NCI-H345 treated with DMSO at 0.1 percent for 48 hours (cell line): Measurements from ENCODE around the gene UGCG.
A peak's percentile ranks its signal among the peaks of the same experiment; 100 is the strongest.
"Not testable (repeated sequence)": the region's sequence is repeated elsewhere in the genome, so short reads cannot be mapped to it uniquely, and the experiment has no call there.

ENCODE experiments used
- DNase-seq: peaks from one replicate; lab custom pipeline; 2025; ENCODE audit not compliant: unreplicated experiment; lab: John Stamatoyannopoulos, UW

Gene UGCG

GRCh38 chr9:111890334-111890733, 6.3 kb upstream of the UGCG start:
- no peak for DNase-seq

GRCh38 chr9:111890867-111891266, 5.7 kb upstream of the UGCG start:
- not testable (repeated sequence) for DNase-seq

DNA sequence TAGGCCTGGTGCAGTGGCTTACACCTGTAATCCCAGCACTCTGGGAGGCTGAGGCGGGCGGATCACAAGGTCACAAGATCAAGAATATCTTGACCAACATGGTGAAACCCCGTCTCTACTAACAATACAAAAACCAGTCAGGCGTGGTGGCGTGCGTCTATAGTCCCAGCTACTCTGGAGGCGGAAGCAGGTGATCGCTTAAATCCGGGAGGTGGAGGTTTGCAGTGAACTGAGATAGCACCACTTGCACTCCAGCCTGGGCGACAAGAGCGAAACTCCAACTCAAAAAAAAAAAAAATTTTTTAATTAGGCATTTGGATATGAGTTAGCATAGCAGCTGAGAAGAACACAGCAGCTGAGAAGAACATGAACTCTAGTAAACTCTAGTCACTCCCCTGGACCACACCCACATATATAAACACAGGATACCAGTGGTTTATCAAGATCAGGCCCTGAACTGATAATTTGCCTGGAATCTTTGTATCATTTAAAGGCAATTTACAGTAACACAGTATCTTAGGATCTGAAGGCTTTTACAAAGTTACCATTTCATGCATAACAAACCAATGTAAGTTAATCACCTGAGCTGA, 4.6 kb upstream of the UGCG start:
- DNase-seq, result no peak

- peak; percentile 69 for DNase-seq
Observed at GRCh38 chr9:111896942-111897600, 457 bp downstream of the UGCG start.

DNA sequence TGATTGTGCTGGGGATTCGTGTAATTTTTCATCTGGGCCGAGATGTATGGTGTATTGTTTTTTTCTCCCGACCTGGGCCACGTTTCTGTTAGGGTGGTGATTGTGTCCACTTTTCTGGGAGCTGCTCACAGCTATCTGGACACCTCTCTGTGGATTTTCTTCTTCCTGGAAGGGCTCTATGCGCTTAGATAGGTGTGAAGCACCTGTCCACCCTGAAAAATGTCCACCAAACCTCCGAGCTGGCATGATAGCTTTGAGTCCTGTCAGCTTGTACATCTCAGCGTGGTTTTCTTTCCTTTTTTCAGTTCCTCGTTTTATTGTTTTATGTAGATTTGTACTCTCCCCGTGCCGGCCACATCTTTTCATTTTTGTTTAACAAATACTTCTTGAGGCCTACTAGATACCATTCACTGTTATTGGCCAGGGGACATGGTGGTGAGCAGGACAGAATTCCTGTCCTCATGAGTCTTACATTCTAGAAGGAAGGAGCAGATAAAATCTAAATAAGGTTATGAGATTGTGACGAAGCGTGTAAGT, 1.1 kb downstream of the UGCG start:
- DNase-seq, result no peak

DNA sequence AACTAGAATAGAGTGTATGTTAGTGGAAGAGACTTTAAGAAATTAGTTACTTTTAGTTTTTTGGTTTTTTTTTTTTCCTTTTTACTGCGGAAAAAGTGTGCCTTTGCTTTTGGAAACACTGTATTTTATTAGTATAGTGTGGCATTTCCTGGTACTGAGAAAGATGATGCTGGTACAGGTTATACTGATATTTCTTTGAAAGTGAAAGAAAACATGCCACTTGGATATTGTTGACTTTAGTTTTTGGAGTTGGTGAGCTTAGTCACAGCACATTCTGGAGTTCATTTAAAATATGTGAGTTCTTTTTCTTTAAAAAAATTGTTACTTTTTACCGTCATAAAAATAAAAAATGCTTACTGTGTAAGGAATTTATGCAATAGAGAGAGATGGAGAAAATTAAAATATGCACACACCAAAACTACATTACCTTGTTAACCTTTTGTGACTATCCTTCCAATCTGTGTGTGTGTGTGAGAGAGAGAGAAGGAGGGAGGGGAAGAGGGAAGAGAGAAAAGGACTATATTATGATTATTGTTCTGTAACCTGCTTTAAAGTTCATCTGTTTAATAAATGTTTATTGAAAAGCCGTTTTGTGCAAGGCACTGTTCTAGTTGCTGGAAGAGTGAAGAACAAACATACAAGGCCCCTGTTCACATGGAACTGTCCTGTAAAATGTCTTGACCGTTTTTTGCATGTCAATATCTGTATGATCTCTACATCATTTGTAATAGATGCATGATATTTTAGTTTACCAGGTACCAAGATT, 1.9 kb downstream of the UGCG start:
- no peak for DNase-seq

DNA sequence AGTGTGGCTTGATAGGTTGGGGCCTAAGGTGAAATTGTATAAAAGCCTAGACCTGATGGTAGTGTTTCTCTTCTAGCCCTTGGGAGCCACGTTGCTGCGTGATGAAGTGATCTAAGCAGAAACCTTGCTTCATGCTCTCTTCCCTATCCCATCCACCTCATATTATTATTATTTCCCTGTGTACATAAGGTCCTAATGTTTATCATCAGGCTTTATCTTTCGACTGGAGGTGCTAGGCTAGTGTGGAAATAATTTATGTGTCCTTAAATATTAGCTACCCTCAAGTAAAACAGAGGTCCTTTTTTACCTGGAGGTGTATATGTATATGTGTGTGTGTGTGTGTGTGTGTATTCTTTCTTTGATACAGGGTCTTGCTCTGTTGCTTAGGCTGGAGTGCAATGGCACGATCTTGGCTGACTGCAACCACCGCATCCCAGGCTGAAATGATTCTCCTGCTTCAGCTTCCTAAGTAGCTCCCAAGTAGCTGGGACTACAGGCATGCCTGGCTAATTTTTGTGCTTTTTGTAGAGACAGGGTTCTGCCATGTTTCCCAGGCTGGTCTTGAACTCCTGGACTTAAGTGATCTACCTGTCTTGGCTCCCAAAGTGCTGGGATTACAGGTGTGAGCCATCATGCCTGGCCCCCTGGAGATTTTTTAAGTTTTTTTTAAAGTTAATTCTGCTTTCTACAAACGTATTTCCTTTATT, 3.7 kb downstream of the UGCG start:
- DNase-seq, result no peak

DNA sequence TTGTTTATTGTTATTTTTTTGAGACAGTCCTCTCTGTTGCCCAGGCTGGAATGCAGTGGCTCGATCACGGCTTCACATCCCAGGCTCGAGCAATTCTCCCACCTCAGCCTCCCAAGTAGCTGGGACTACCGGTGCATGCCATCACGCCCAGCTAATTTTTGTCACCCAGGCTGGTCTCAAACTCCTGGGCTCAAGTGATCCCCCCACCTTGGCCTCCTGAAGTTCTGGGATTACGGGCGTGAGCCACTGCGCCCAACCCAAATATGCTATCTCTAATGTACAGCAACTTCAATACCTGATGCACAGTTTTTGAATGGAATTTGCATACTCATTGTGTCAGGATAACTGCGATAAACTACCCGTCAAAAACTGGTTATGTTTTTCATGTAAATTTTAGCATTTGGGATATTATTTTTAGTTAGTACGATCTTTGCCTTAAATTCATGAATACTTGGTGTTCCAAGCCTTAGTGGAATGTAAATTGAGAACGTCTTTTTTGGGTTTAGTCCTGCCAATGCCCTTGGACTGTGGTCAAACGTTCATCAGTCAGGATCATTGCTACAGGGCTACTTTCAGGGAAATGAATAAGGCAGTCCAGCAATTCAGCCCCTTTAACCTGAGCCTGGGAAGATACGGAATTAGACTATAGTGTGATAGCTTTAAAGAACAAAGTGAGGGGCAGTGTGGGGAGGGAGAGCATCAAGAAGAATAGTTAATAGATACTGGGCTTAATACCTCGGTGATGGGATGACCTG, 4.4 kb downstream of the UGCG start:
- DNase-seq, result no peak

- DNase-seq, result no peak
Observed at GRCh38 chr9:111902391-111903139, 6.0 kb downstream of the UGCG start.

- not testable (repeated sequence) for DNase-seq
Observed at GRCh38 chr9:111903535-111903934, 6.9 kb downstream of the UGCG start.

- DNase-seq, result no peak
Observed at GRCh38 chr9:111904026-111904425, 7.4 kb downstream of the UGCG start.

DNA sequence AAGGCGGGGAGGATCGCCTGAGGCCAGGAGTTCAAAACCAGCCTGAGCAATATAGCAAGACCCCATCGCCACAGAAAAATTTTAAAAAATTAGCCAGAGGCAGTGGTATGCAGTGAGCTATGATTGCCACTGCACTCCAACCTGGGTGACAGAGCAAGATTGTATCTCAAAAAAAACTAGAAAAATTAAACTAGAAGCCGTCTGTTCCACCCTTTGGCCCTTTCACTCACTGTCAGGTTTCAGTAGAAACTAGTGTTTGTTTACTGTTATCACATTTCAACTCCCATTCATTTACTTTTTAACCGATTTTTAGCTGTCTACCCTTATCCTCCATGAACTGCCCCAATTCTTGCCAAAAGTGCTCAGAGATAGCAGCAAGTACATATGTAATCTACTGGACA, 8.3 kb downstream of the UGCG start:
- no peak for DNase-seq

DNA sequence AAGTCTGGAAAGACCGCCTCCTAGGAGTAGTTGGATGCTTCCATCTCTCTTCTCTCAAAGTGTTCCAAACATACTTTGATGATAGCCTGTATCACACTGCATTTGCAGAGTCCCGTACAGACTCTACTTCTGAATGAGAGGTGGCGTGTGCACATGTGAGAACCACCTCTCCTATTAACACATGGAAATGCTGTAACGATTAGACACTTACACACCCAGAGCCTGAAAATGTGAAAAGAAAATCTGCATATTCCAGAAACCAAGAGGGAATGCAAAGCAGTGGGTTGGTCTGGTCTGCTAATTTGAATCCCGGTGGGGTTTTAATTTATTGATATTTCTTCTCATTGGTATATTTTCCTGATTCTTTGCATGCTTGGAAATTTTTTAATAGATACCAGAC, 10.5 kb downstream of the UGCG start:
- no peak for DNase-seq

DNA sequence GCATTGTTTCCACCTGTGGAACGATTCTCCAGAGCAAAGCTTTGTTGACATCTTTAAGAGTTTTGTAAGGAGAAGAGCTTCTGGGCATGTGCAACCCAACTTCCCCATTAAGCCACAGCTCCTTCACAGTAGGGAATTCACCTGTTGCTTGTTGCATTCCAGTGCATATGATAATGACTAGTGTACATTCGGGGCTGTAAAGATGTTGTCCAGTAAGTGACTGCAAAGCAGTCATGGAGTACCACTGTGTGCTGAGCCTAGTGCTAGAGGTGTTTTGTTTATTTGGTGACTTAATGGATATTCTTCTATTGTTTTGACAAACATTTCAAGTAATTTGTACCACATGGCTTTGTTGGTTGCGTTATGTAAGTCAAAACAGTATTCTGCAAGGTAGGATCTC, 12.8 kb downstream of the UGCG start:
- DNase-seq, result no peak

GRCh38 chr9:111910428-111910827, 13.8 kb downstream of the UGCG start:
- DNase-seq, result no peak

DNA sequence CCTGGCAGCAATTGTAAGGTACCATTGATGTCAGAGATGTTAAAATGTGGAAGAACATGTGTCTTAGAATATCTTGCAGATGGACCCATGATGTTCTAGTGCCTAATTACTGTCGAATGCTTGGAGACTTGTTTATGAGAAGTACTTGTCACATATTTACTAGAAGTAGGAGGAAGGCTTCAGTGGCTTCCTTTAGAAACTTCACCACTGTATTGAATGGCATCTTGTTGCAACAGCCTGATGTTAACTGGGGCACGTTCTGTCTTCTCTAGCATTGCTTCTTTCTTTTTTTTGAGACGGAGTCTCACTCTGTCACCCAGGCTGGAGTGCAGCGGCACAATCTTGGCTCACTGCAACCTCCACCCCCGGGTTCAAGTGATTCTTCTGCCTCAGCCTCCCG, 16.5 kb downstream of the UGCG start:
- no peak for DNase-seq

DNA sequence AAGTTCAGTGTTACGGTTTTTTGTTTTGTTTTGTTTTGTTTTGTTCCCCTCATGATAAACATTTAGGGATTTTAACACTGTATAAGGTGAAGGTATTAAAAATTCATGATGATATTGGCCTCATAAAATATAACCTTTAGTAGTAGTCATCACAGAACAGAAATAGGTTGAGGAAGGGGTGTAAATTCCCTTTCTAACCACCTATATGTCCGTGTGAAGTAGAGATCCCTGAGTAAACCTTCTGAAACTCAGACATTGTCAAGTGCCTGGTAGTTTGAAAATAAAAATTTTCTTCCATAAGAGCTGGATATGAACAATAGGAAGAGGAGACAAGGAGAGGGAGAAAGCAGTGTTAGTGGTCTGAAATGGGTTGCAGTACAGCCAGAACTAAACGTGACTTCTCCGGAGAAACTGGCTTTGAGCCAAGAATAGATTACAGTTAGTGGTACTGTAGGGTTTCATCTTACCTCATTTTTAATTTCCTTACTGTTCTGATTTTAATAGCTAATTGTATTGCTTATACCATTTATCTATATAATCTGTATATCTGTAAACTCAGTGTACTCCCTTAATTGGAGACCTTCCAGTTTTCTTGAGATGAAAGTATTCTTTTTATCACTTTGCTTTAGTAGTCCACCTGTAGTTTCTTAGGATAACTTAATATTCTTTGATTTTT, 18.3 kb downstream of the UGCG start:
- peak; percentile 27 for DNase-seq

GRCh38 chr9:111915425-111915758, 18.8 kb downstream of the UGCG start:
- no peak for DNase-seq

DNA sequence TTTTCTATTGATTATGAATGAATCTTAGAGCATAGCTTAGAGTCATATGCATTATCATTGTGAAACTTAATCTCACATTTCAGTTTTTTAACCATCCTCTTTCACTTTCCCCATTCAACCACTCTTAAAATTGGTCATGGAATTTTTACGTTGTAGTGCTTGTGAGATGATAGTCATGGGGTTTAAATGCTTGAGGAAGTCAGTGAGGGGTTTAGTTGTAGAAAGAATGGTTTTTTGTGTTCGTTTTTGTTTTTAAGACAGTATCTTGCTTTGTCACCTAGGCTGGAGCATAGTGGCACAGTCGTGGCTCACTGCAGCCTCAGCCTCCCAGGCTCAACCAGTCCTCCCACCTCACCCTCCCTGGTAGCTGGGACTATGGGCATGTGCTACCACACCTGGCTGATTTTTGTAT, 19.6 kb downstream of the UGCG start:
- DNase-seq, result no peak

DNA sequence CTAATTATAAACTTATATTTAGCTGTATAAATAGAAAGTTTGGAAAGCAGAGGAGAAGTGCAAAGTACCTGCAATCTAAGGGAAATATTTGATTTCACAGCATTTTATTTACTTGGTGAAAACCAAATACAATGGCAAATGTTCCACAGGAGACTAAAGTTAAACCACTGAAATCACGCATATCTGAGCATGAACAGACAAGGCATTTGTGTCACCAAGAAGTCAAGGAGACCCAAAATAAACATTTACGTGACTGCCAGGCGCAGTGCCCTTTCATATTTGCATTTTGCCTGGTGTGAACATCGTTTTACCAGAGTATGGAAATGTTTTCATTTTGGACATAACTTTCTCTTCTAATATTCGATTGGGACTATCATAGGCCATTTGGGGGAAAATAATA, 20.6 kb downstream of the UGCG start:
- DNase-seq, result no peak
